Measurements from ENCODE around the gene PJA2. TPM values are rescaled to one million over a fixed set of nuclear protein-coding genes. Genes with fewer than 3 reads are reported as not detected.

Gene PJA2
- total RNA-seq, 4 donors from 2014 or later = 160 to 297 (median 181) TPM

GRCh38 chr5:109388407-109388806 is 21.4 kb downstream of the PJA2 start:
- Histone ChIP-seq H3K27me3 (no peaks in the 10 kb centered on the region), H3K36me3 (peaks cover 0 to 2% of the 10 kb centered on the region in 2 donors), H3K27ac (peak overlapping the region in 1 of 4 donors; percentile 14), H3K4me3 (no peak overlapping the region), H3K9me3 (no peaks in the 10 kb centered on the region), H3K4me1 (peaks cover 8 to 87% (median 10%) of the 10 kb centered on the region in 3 donors)
- 14 to 51% methylated on average over 1 to 2 of the region's 2 CpGs for WGBS, 2 donors (ENCODE audit: low coverage in 1 of 2)
- TF ChIP-seq POLR2AphosphoS5 (IDR thresholded peaks at IDR 0.05) (no peak), POLR2A (IDR thresholded peaks at IDR 0.05) (no peak), CTCF (IDR thresholded peaks at IDR 0.05) (no peak), EP300 (IDR thresholded peaks at IDR 0.05) (no peak)
- no peak for ATAC-seq

GRCh38 chr5:109387408-109387974 is 22.3 kb downstream of the PJA2 start:
- TF ChIP-seq POLR2A (IDR thresholded peaks at IDR 0.05) (no peak), EP300 (IDR thresholded peaks at IDR 0.05) (no peak), CTCF (IDR thresholded peaks at IDR 0.05) (no peak), POLR2AphosphoS5 (IDR thresholded peaks at IDR 0.05) (no peak)
- H3K4me1 ChIP-seq = peaks cover 8 to 84% (median 10%) of the 10 kb centered on the region in 3 donors
- H3K9me3 ChIP-seq = no peaks in the 10 kb centered on the region
- H3K27me3 ChIP-seq = no peaks in the 10 kb centered on the region
- no peak for ATAC-seq
- H3K36me3 ChIP-seq = peaks cover 0 to 11% of the 10 kb centered on the region in 2 donors
- H3K27ac ChIP-seq = peak overlapping the region in 1 of 4 donors; percentile 14
- H3K4me3 ChIP-seq = no peak overlapping the region
- WGBS, 2 donors (ENCODE audit: low coverage in 1 of 2) = 29 to 41% methylated on average over 4 of the region's 4 CpGs

GRCh38 chr5:109378095-109378494 is 31.7 kb downstream of the PJA2 start:
- H3K4me3 ChIP-seq = no peak overlapping the region
- peaks cover 7 to 53% of the 10 kb centered on the region in 2 donors for H3K36me3 ChIP-seq
- ATAC-seq = no peak
- WGBS, 2 donors (ENCODE audit: low coverage in 1 of 2) = 100% methylated on average over 2 of the region's 2 CpGs
- TF ChIP-seq POLR2A (IDR thresholded peaks at IDR 0.05) (no peak), POLR2AphosphoS5 (IDR thresholded peaks at IDR 0.05) (no peak), EP300 (IDR thresholded peaks at IDR 0.05) (no peak), CTCF (IDR thresholded peaks at IDR 0.05) (no peak)
- H3K27ac ChIP-seq = no peak overlapping the region
- H3K9me3 ChIP-seq = no peaks in the 10 kb centered on the region
- H3K4me1 ChIP-seq = peaks cover 2 to 42% (median 3%) of the 10 kb centered on the region in 3 donors
- H3K27me3 ChIP-seq = no peaks in the 10 kb centered on the region

GRCh38 chr5:109374625-109375024 is 35.1 kb downstream of the PJA2 start:
- Histone ChIP-seq H3K27ac (peak overlapping the region in 1 of 4 donors; percentile 24), H3K4me1 (peaks cover 2 to 72% (median 3%) of the 10 kb centered on the region in 3 donors), H3K36me3 (peaks cover 7 to 27% of the 10 kb centered on the region in 2 donors), H3K27me3 (no peaks in the 10 kb centered on the region), H3K4me3 (no peak overlapping the region), H3K9me3 (no peaks in the 10 kb centered on the region)
- TF ChIP-seq POLR2A (IDR thresholded peaks at IDR 0.05) (no peak), POLR2AphosphoS5 (IDR thresholded peaks at IDR 0.05) (no peak), EP300 (IDR thresholded peaks at IDR 0.05) (no peak), CTCF (IDR thresholded peaks at IDR 0.05) (peak in 1 of 4 experiments; percentile 25)
- ATAC-seq = no peak

GRCh38 chr5:109373932-109374331 is 35.8 kb downstream of the PJA2 start:
- ATAC-seq = no peak
- TF ChIP-seq EP300 (IDR thresholded peaks at IDR 0.05) (no peak), POLR2AphosphoS5 (IDR thresholded peaks at IDR 0.05) (no peak)
- Histone ChIP-seq H3K27me3 (no peaks in the 10 kb centered on the region), H3K9me3 (no peaks in the 10 kb centered on the region), H3K27ac (no peak overlapping the region), H3K4me3 (no peak overlapping the region), H3K4me1 (peaks cover 2 to 73% (median 3%) of the 10 kb centered on the region in 3 donors), H3K36me3 (peaks cover 4 to 26% of the 10 kb centered on the region in 2 donors)

Data from gastroesophageal sphincter (tissue), 4 donors.